HG03460 (cell line): ENCODE results near the gene VASP.

Experiments
- ATAC-seq: cut with Tn5 transposase; IDR thresholded peaks from one replicate; pipeline ENCODE4 v1.9.1; 2021; ENCODE audit not compliant: unreplicated experiment

VASP gene

DNA sequence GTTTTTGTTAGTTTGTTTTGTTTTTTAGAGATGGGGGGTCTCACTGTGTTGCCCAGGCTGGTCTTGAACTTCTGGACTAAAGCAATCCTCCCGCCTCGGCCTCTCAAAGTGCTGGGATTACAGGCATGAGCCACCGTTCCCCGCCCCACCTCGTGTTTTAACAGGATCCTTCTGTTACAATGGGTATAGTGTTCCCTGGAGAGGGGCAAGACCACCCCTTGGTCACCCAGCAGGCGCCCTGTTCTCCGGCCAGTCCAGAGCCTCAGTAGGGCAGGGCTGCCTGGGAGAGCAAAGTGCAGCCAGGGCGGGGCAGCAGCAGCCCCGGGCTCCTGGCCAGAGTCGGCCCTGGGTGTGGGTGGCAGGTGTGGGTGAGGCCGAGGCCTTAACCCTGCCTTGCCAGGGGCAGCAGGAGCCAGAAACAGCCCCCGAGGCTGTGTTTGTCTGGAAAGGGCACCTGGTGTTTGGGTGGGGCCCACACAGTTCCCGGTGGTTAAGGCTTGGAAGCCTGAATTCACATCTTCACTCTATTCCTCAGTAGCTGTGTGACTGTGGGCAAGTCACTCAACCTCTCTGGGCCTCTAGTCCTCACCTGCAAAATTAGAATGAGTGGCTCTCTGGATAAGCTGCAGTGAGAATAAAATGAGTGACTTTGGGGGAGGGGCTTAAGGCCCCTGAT is 7.2 kb downstream of the VASP start:
- no peak for ATAC-seq

DNA sequence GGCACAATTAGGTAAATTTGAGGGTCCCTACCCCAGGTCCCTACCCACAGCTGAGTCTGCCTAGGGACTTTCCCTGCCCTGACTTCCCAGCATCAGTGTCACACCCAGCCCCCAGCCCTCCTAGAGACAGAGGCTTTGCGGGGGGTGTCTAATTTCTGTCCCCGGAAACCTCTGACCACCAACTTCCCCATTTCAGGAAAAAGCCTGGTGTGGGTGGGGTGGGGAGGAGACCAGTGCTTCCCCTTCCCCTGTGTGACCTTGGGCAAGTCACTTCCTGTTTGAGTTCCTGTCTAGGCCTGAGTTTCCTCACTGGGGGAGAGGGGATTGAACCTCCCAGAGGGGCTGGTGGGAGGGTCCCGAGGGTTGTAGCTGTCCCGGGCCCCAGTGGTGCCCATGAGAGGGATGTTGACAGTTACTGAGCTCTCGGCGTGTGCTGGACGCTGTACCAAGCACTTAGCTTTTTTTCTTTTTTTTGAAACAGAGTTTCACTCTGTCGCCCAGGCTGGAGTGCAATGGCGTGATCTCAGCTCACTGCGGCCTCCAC is 7.9 kb downstream of the VASP start:
- no peak for ATAC-seq

DNA sequence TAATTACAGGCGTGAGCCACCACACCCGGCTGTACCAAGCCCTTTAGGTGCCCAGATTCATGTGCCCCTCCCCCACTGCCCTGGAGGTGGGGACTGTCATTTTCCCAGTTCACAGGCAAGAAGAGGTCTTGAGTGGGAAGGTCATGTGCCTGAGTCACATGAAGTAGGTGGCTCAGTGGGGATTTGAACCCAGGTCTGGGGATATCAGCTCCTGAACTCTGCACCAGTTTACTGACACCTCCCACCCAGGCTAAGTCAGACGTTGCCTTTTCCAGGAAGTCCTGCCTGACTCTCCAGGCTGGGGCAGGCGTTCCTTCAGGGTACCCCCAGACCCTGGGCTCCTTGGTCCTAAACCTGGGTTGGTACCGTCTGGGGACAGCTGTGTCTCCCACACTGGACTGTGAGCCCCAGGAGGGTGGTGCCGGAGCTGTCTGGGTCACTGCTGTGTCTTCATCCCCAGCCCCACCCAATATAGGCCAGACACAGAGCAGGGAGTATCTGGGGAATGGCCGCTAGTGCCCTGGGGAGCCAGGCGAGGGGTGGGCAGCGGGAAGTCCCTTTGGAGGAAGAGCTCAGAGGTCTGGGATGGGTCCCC is 8.6 kb downstream of the VASP start:
- ATAC-seq: no peak

GRCh38 chr19:45517238-45517637 is 10.0 kb downstream of the VASP start:
- no peak for ATAC-seq

- no peak for ATAC-seq
These were observed 10.6 kb downstream of the VASP start for GRCh38 chr19:45517641-45518468.

GRCh38 chr19:45518469-45518826 is 11.2 kb downstream of the VASP start:
- ATAC-seq: no peak

GRCh38 chr19:45522010-45522941 is 15.0 kb downstream of the VASP start:
- no peak for ATAC-seq

DNA sequence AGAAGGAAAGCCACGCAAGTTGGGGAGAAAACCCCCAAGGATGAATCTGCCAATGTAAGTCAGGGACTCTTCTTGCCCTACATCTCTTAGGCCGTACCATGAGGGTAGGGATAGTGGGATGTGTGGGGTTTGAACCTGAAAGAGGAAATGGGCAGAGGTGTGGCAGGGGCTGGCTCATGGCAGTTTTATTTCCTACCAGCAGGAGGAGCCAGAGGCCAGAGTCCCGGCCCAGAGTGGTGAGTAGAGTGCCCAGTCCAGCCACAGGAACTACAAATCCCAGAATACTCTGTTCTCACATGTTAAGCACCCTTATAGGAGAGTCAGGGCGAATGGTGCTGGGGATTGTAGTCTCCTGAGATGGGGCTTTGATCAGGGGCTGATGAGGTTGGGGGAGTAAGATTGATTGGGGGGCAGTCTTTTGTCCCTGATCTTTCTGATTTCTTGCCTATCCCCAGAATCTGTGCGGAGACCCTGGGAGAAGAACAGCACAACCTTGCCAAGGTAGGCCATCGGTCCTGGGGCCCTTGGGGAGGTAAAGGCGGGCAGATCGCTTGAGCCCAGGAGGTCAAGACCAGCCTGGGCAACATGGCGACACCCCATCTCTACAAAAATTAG is 16.5 kb downstream of the VASP start:
- ATAC-seq: peak; percentile 47

DNA sequence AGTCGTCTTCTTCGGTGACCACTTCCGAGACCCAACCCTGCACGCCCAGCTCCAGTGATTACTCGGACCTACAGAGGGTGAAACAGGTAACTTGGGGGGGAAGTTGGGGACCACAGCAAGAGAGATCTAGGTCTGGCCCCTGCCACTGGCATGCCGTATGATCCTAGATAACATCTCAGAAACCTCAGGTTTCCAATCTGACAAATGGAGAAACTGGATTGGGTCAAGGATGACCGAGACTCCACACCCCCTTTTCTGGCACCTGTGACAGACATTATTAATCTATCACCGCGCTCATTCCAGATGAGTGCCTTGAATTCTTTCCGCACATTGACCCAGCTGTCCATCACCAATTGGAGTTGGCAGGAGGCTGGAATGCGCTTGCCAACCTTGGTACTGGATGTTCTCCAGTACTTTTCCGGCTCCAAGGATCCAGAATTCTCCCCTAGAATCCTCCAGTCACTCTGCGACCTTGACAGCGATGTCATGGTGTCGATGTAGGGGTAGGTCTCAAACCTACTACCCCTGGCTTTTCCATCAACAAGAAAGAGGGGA is 17.4 kb downstream of the VASP start:
- ATAC-seq: no peak

GRCh38 chr19:45526143-45526542 is 18.9 kb downstream of the VASP start:
- ATAC-seq: no peak

DNA sequence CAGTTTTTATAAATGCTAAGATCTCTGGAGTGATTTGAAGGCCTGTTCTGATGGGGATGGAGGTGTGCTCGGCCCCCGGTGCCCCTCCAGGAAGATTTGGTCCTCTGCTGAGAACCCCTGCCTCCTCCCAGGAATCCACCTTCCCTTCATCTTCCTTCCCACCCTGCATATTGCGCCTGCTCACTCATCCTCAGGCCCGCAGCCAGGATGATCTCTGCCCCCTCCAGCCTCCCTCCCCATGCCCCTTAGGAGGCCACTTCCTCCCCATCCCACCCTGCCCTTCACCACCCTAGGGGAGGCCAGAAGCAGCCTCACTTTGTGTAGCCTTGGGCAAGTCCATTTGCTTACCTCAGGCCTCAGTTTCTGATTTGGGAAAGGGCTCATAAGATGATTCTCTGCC is 19.7 kb downstream of the VASP start:
- no peak for ATAC-seq

GRCh38 chr19:45527731-45528130 is 20.5 kb downstream of the VASP start:
- no peak for ATAC-seq

- no peak for ATAC-seq
These were observed 21.0 kb downstream of the VASP start for GRCh38 chr19:45528149-45528743.

DNA sequence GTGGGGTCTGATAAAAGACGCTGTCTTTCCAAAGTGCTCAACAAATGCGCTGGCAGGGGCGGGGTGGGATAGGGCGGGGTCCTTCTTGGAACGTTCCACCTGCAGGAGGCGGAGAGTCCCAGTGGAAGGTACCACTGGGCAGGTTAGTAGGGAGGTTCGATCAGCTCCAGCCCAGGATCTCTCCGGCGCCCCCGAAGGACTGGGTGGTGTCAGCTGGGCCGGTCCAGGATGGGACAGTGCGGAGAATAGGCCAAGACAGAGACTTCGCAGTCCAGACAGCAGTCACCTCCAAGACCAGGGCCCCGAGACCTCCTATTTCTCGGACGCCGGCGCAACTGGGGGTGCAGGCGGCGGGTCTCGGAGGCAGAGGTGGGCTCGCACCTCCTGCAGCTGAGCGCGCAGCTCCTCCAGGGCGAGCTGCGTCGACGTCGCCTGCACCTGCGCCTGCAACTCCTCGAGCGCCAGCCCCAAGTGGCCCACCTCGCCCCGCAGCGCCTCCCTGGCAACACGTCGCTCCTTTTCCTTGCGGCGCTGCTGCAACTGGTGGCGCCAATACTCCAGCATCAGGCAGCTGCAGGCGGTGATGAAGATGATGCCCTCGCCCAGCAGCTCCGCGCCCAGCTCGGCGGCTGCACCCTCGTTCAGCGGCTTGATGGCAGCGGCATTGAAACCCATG is 21.6 kb downstream of the VASP start:
- no peak for ATAC-seq

DNA sequence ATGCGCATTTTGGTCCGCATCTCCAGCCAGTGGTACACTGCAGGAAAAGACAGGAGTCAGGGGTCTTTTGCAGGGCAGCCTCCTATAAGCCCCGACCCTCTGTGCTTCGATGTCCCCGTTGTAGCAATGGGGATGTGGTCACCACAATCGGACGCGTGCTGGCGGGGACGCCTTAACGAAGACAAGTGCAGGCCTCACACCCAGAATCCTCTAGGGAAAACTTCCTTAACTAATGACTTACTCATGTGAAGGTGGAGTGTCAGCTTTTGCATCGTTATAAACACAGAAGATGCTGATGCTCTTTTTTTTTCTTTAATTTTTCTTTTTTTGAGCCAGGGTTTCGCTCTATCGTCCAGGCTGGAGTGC is 22.1 kb downstream of the VASP start:
- ATAC-seq: no peak

DNA sequence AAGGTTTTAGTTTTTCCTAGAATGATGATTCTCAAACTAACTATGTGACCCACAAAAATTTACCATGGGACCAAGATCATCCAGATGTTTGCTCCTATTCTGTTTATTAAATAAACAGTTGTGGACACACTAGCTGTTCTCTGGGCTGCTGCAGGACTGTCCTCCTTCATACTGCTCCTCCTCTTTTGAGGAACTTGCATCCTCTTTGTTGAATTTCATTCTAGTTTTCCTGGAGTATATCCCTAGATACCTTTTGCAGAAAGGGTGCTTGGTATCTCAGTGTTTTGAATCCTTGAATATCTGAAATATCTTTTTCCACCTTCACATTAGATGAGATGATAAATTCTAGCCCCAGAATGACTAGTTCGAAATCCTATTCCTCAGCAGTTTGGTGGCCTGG is 24.1 kb downstream of the VASP start:
- no peak for ATAC-seq

DNA sequence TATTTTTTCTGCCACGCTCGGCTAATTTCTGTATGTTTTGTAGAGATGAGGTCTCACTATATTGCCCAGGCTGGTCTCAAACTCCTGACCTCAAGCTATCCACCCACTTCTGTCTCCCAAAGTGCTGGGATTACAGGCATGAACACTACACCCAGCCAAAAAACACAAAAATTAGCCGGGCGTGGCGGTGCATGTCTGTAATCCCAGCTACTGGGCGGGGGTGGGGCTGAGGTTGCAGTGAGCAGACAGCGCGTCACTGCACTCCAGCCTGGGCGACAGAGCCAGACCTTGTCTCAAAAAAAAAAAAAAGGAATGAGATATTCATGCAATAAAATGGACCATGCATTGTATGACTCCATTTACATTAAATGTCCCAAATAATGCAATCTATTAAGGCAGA is 32.2 kb downstream of the VASP start:
- no peak for ATAC-seq

DNA sequence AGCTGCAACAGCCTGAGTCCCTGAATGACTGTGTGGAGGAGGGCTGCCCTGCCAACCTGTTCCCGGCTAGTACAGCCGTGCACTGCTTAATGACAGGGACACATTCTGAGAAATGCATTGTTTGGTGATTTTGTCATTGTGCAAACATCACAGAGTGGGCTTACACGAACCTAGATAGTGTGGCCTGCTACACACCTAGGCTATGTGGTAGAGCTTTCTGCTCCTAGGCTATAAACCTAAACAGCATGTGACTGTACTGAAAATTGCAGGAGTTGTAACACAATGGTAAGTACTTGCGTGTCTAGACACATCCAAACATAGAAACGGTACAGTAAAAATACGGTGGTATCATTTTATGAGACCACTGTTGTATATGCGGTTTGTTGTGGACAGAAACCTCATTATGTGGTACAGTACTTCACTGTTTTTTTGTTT is 35.0 kb downstream of the VASP start:
- ATAC-seq: no peak

DNA sequence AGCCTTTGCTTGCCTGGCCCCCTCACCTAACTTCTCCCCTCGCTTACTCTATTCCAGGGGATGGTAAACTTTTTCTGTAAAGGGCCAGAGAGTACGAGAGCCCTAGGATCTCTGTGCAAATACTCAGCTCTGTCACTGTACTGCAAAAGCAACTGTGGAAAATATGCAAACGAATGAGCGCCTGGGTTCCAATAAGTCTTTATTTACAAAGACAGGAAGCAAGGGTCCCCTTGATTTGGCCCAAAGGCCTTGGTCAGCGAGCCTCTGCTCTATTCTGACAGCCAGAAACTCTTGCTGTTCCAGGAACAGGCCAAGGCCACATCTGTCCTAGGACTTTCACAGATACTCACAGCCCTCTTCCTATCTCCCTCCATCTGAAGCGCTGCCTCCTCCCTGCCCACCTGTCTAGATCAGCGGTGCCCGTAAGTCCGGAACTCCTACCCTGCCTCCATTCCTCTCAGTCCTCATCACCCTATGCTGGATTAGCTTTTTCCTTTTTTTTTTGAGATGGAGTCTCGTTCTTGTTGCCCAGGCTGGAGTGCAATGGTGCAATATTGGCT is 40.0 kb downstream of the VASP start:
- no peak for ATAC-seq
